HepG2 (cell line): Measurements from ENCODE around the gene DAB1. TPM values are rescaled to one million over a fixed set of nuclear protein-coding genes. Genes with fewer than 3 reads are reported as not detected.

Source experiments
- ARID5B ChIP-seq: IDR thresholded peaks from 2 replicates; pipeline ENCODE4 v1.4.0; 2020; ENCODE audit warnings: mild to moderate bottlenecking, missing genetic modification reagents
- DMTF1 ChIP-seq: sonication (generic); formaldehyde crosslinking; IDR thresholded peaks from 2 replicates; pipeline ENCODE4 v1.4.0; 2020; ENCODE audit warnings: mild to moderate bottlenecking, missing genetic modification reagents
- E2F2 ChIP-seq: sonication (generic); formaldehyde crosslinking; IDR thresholded peaks from 2 replicates; pipeline ENCODE4 v1.4.0; 2020; ENCODE audit warnings: missing genetic modification reagents, borderline replicate concordance
- HOXA7 ChIP-seq: sonication (generic); formaldehyde crosslinking; IDR thresholded peaks from 2 replicates; pipeline ENCODE4 v1.8.1; 2022; ENCODE audit warnings: mild to moderate bottlenecking, missing genetic modification reagents, moderate library complexity
- MAF1 ChIP-seq: sonication (generic); formaldehyde crosslinking; IDR thresholded peaks from 2 replicates; pipeline ENCODE4 v1.5.0; 2020; ENCODE audit warnings: missing genetic modification reagents, borderline replicate concordance
- NCOA2 ChIP-seq: sonication (generic); formaldehyde crosslinking; IDR thresholded peaks from 2 replicates; pipeline ENCODE4 v1.8.0; 2022; ENCODE audit warnings: inconsistent platforms
- PCBP1 ChIP-seq: fragments of 200-400 bp; formaldehyde crosslinking; IDR thresholded peaks from 2 replicates; pipeline ENCODE4 v1.6.1; 2017; ENCODE audit warnings: mild to moderate bottlenecking, low read depth, low read length, borderline replicate concordance
- TBX3 ChIP-seq: fragments of 450-650 bp; IDR thresholded peaks from 2 replicates; pipeline ENCODE4 v1.6.1; 2017; ENCODE audit warnings: antibody characterized with exemption, mild to moderate bottlenecking, inconsistent platforms, borderline replicate concordance
- TFDP2 ChIP-seq: sonication (generic); formaldehyde crosslinking; IDR thresholded peaks from 2 replicates; pipeline ENCODE4 v1.4.0; 2020; ENCODE audit warnings: missing genetic modification reagents
- ZNF281 ChIP-seq: sonication (generic); formaldehyde crosslinking; IDR thresholded peaks from 2 replicates; pipeline ENCODE4 v1.4.0; 2020; ENCODE audit warnings: missing genetic modification reagents, borderline replicate concordance
- ZNF891 ChIP-seq: sonication (generic); formaldehyde crosslinking; IDR thresholded peaks from 2 replicates; pipeline ENCODE4 v1.5.0; 2020; ENCODE audit warnings: mild to moderate bottlenecking, missing genetic modification reagents
- ZXDC ChIP-seq: sonication (generic); formaldehyde crosslinking; IDR thresholded peaks from 2 replicates; pipeline ENCODE4 v1.5.0; 2020; ENCODE audit warnings: mild to moderate bottlenecking, missing genetic modification reagents
- polyA plus RNA-seq, 8 experiments: library from polyadenylated mRNA; depleted of rRNA in 3 of 8; stranded (reverse) in 7 of 8; unstranded in 1 of 8; fragments of >200 nt; fragmentation: Illumina TruSeq in 4 of 8; extraction: Trizol in 4 of 8; gene quantifications; 2 replicates each; pipeline versions ENCODE4 v1.2.1 to v1.2.3, GENCODE V29; 2011 to 2016; ENCODE audit warnings: low read depth in 4 of 8, missing spikeins in 1 of 8, mixed read lengths in 1 of 8; ENCODE audit not compliant: insufficient read depth in 1 of 8
- total RNA-seq, 5 experiments: library from RNA; depleted of rRNA; stranded (reverse); fragments of >200 nt; fragmentation: Illumina TruSeq; extraction: Trizol; gene quantifications; 2 replicates each; pipeline ENCODE4 v1.2.3, GENCODE V29; 2016; ENCODE audit warnings: low read depth in 1 of 5

The DAB1 gene
- total and polyA plus RNA-seq, 2 of the 13 experiments (the other 11 are each of a cell fraction or from before 2014, with no cell fraction given) = 0.04 to 0.13 TPM

GRCh38 chr1:56967900-56968832, 455.7 kb downstream of the DAB1 start (continued):
- TF ChIP-seq ARID5B (CRISPR knock-in tag) (peak; percentile 25; the same call in 1 of the 2 replicates), DMTF1 (CRISPR knock-in tag) (no peak), ZXDC (no peak), NCOA2 (CRISPR knock-in tag) (peak; percentile 44; the same call in 1 of the 2 replicates), ZNF891 (CRISPR knock-in tag) (no peak), E2F2 (CRISPR knock-in tag) (no peak), TBX3 (no peak), HOXA7 (CRISPR knock-in tag) (no peak), MAF1 (CRISPR knock-in tag) (no peak), TFDP2 (CRISPR knock-in tag) (no peak), PCBP1 (no peak), ZNF281 (no peak)
